Mammary epithelial cell (primary cell): Measurements from ENCODE around the gene EDN1.

Source experiments
- EZH2 ChIP-seq: IDR thresholded peaks from 2 replicates; pipeline ENCODE4 v1.6.1; 2012; ENCODE audit warnings: low read length, inconsistent platforms, borderline replicate concordance
- TF ChIP-seq, protein P1 (sequence below), 2 donors: IDR thresholded peaks in 1 of 2; conservative IDR thresholded peaks in 1 of 2; 2 replicates each; pipeline ENCODE4 v1.5.1; 2011 to 2012; ENCODE audit warnings: inconsistent platforms in 2 of 2, low read length in 2 of 2, mild to moderate bottlenecking in 2 of 2, control low read depth in 1 of 2, low read depth in 1 of 2; ENCODE audit not compliant: insufficient read depth in 1 of 2; ENCODE audit errors: extremely low read depth in 1 of 2

DNA sequence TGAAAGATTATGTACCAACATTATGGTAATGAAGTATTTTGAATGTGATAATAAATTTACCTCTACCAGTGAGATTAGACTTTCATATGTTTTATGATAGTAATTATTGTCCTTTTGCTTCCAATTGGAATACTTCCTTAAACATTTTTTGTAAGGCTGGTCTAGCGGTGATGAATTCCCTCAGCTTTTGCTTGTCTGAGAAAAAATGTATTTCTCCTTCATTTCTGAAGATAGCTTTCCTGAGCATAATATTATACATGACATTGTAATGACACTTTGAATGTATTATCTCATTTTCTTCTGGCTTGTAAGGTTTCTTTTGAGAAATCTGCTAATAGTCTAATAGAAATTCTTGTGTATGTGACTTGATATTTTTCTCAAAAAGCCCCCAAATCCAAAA is 18.6 kb upstream of the EDN1 start:
- TF ChIP-seq, protein P1, sequence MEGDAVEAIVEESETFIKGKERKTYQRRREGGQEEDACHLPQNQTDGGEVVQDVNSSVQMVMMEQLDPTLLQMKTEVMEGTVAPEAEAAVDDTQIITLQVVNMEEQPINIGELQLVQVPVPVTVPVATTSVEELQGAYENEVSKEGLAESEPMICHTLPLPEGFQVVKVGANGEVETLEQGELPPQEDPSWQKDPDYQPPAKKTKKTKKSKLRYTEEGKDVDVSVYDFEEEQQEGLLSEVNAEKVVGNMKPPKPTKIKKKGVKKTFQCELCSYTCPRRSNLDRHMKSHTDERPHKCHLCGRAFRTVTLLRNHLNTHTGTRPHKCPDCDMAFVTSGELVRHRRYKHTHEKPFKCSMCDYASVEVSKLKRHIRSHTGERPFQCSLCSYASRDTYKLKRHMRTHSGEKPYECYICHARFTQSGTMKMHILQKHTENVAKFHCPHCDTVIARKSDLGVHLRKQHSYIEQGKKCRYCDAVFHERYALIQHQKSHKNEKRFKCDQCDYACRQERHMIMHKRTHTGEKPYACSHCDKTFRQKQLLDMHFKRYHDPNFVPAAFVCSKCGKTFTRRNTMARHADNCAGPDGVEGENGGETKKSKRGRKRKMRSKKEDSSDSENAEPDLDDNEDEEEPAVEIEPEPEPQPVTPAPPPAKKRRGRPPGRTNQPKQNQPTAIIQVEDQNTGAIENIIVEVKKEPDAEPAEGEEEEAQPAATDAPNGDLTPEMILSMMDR (conservative IDR thresholded peaks at IDR 0.05 in 1 of 2, IDR thresholded peaks at IDR 0.05 in 1 of 2; ENCODE audit: extremely low read depth in 1 of 2, insufficient read depth in 1 of 2, low read depth in 1 of 2, low read length in 2 of 2) = no peak
- no peak for TF ChIP-seq EZH2
